ENCODE measurements around the gene GDA. TPM values are rescaled to one million over a fixed set of nuclear protein-coding genes. Genes with fewer than 3 reads are reported as not detected.

Gene GDA
- total and polyA plus RNA-seq, 2 of the 4 experiments (the other 2 are of a cell fraction) = not detected

DNA sequence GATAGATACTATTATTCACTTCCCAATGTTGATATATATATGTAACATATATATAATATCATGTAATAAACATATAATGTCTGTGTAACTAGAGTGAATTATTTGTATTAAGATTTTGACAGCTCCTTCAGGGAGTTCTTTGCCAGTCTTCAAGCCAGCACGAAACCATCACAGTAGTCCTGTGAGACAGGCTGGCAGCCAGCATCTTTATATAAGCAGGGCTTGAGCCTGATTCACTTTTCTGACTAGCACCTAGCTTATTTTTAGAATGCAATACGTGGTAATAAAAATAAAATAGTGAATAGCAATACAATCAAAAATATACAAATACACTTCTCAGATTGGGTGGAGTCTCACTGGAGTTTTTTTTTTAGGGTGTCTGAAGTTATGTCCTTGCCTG is 20.7 kb upstream of the GDA start:
- H2BK5ac ChIP-seq (ENCODE audit: low read depth, low read length, poor library complexity, severe bottlenecking) = no peak overlapping the region
- H4K20me1 ChIP-seq (ENCODE audit: insufficient read depth, low read length) = no peaks in the 10 kb centered on the region
- intact Hi-C loops (cut with micrococcal nuclease) (no loop called here), dilution Hi-C loops (cut with HindIII; ENCODE audit: low sequenced_read_pairs, unreplicated experiment) (no loop called here), in situ Hi-C loops (cut with MboI; ENCODE audit: low sequenced_read_pairs) (no loop called here)
- no peaks in the 10 kb centered on the region for H3K9me1 ChIP-seq (ENCODE audit: insufficient read depth, low read length)
- ATAC-seq (ENCODE audit: low read depth) (no peak), DNase-seq (no peak)
- H3K14ac ChIP-seq (replicated peaks; ENCODE audit: low read depth, low read length) = no peak overlapping the region
- H2BK15ac ChIP-seq (ENCODE audit: low read depth, low read length) = no peak overlapping the region
- H2AFZ ChIP-seq (replicated peaks; ENCODE audit: low read length, poor library complexity) = no peak overlapping the region
- no TSS peak for BruUV-seq (replicated peaks)
- no peak overlapping the region for H3K9ac ChIP-seq (ENCODE audit: low read depth, low read length)
- H3K36me3 ChIP-seq (ENCODE audit: control insufficient read depth, insufficient read depth, low read length) = no peaks in the 10 kb centered on the region
- H3K4me3 ChIP-seq (ENCODE audit: insufficient read depth, low read depth, low read length) = no peak overlapping the region
- no peak overlapping the region for H3K23ac ChIP-seq (ENCODE audit: low read depth, low read length)
- no peak overlapping the region for H3K4ac ChIP-seq (ENCODE audit: low read depth, low read length)
- no peak overlapping the region for H3K56ac ChIP-seq (ENCODE audit: extremely low read depth, insufficient read depth, low read length)
- no peak overlapping the region for H2AK9ac ChIP-seq (replicated peaks; ENCODE audit: low read depth, low read length, poor library complexity)
- no peak overlapping the region for H3K27ac ChIP-seq (ENCODE audit: insufficient read depth, low read length)
- no peak overlapping the region for H4K8ac ChIP-seq (ENCODE audit: low read depth in 2 of 2, low read length in 2 of 2)
- no peak overlapping the region for H4K91ac ChIP-seq (ENCODE audit: insufficient read depth, low read depth, low read length)
- H3K4me2 ChIP-seq (ENCODE audit: low read depth, low read length) = no peak overlapping the region
- no peaks in the 10 kb centered on the region for H3K27me3 ChIP-seq (ENCODE audit: control insufficient read depth, insufficient read depth, low read length)
- TF ChIP-seq RCOR1 (IDR thresholded peaks at IDR 0.05; ENCODE audit: insufficient replicate concordance, low read length) (no peak), MAFK (IDR thresholded peaks at IDR 0.05; ENCODE audit: low read depth, low read length) (no peak), BHLHE40 (IDR thresholded peaks at IDR 0.05; ENCODE audit: low read depth, low read length) (no peak), NFE2L2 (IDR thresholded peaks at IDR 0.05; ENCODE audit: low read depth, low read length) (no peak), POLR2A (IDR thresholded peaks at IDR 0.05; ENCODE audit: low read depth, low read length) (no peak), CTCF (conservative IDR thresholded peaks at IDR 0.05; ENCODE audit: low read depth, low read length) (no peak)
- TF ChIP-seq, protein P1, sequence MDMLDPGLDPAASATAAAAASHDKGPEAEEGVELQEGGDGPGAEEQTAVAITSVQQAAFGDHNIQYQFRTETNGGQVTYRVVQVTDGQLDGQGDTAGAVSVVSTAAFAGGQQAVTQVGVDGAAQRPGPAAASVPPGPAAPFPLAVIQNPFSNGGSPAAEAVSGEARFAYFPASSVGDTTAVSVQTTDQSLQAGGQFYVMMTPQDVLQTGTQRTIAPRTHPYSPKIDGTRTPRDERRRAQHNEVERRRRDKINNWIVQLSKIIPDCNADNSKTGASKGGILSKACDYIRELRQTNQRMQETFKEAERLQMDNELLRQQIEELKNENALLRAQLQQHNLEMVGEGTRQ (IDR thresholded peaks at IDR 0.05; ENCODE audit: low read depth, low read length) = no peak
- CTCF ChIA-PET = no interaction called here
- H3K9me3 ChIP-seq (ENCODE audit: control insufficient read depth, insufficient read depth, low read length) = no peaks in the 10 kb centered on the region
- H3K4me1 ChIP-seq (ENCODE audit: control insufficient read depth, insufficient read depth, low read length) = no peaks in the 10 kb centered on the region
- H2AK5ac ChIP-seq (ENCODE audit: low read depth, low read length) = no peak overlapping the region
- no peak overlapping the region for H3K18ac ChIP-seq (ENCODE audit: low read depth, low read length)
- H4K5ac ChIP-seq (ENCODE audit: low read depth, low read length) = no peak overlapping the region
- H2BK20ac ChIP-seq (ENCODE audit: low read depth, low read length) = no peak overlapping the region
- no peaks in the 10 kb centered on the region for H3K79me1 ChIP-seq (ENCODE audit: low read depth in 1 of 2, low read length in 2 of 2)
- POLR2A ChIA-PET (ENCODE audit: unreplicated experiment) = no interaction called here
- no peak overlapping the region for H2BK120ac ChIP-seq (ENCODE audit: low read depth, low read length)
- no CpG with 5 or more reads among the region's 2 CpGs for WGBS, 2 experiments (ENCODE audit: extremely low coverage in 2 of 2, insufficient read length in 1 of 2)
